Mucosa of gallbladder (tissue), 1 donor: ENCODE results near the gene SEZ6L2. TPM values are rescaled to one million over a fixed set of nuclear protein-coding genes. Genes with fewer than 3 reads are reported as not detected.

ENCODE experiments used
- DNase-seq: peaks from one replicate; pipeline ENCODE4 v3.0.0-alpha.2; 2020; ENCODE audit warnings: low spot score
- total RNA-seq: library from RNA; stranded (reverse); gene quantifications from one replicate; pipeline ENCODE4 v1.2.1, GENCODE V29; 2021
- donor health status: DM: no; HTN: no; CAD: no.

Gene SEZ6L2
- total RNA-seq, 1 donor from 2014 or later: 113 TPM

DNA sequence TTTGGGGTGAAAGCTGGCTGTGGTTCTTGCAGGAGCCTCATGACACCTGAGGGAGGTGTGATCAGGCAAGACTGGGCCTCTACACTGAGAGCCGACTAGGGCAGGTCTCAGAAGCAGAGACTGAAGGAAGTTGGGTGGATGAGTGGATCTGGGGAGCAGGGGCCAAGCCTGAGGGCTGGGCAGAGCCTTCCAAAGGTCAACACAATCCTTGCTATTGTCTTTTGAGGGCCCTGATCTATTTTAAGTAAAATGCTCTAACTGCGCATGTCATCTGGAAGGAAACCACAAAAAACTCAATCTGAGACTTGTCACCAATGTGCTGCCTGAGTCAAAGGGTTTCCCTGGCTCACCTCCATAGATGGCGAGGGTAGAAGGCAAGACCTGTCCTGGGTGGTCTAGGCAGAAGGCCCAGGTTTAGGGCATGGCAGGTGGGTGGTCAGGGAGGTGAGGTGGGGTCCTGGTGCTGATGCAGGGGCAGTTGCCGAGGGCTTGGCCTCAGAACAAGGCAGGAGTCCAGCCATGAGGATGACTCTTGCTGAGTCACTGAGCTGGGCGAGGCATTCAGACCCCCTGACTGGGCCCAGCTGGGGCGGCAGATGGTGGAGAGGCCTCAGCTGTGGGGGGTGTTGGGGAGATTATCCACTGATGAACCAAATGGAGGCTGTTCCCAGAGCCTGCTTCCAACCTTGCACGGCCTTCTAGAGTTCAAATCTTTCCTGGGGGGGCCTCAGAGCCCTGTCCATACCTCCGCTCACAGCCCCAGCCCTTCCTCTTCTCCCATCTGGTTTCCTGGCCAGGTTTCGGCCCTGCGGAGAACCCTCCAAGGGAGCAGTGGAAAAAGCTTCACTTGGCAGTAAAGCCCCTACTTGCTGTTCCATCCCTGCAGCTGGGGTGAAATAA lies 74.0 kb downstream of the SEZ6L2 start:
- DNase-seq: no peak

DNA sequence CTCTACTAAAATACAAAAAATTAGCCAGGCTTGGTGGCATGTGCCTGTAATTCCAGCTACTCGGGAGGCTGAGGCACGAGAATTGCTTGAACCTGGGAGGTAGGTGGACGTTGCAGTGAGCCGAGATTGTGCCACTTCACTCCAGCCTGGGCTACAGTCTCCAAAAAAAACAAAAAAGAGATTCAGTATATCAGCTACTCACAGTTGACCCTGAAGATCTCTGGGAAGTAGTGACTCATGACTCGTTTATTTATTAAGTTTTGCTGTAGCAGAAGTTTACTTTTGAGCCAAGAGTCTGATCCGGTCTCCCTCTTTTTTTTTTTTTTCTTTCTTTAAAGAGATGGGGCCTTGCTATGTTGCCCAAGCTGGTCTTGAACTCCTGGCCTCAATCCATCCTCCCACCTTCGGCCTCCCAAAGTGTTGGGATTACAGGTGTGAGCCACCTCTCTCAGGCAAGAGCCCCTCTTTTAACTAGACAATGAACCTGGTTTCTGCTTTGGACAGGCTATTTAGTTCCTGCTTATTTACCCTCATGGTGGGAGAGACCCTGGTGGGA lies 74.7 kb downstream of the SEZ6L2 start:
- no peak for DNase-seq

GRCh38 chr16:29821643-29822115 lies 77.7 kb downstream of the SEZ6L2 start:
- DNase-seq: no peak

Other genes starting within 250 kb of the SEZ6L2 start
- 9.0 TPM for gene SPN, start 236.3 kb downstream of the SEZ6L2 start, total RNA-seq
- gene QPRT, start 220.4 kb downstream of the SEZ6L2 start, total RNA-seq: 17.2 TPM
- gene C16orf54, start 153.6 kb downstream of the SEZ6L2 start, total RNA-seq: 3.0 TPM
- gene ZG16, start 121.3 kb downstream of the SEZ6L2 start, total RNA-seq: not detected
- gene KIF22, start 108.8 kb downstream of the SEZ6L2 start, total RNA-seq: 21.6 TPM
- gene MAZ, start 93.0 kb downstream of the SEZ6L2 start, total RNA-seq: 192 TPM
- gene PRRT2, start 87.4 kb downstream of the SEZ6L2 start, total RNA-seq: 20.8 TPM
- gene PAGR1, start 83.4 kb downstream of the SEZ6L2 start, total RNA-seq: 38.9 TPM
- gene MVP, start 79.1 kb downstream of the SEZ6L2 start, total RNA-seq: 253 TPM
- gene CDIPT, start 36.3 kb downstream of the SEZ6L2 start, total RNA-seq: 110 TPM
- gene ASPHD1, start 938 bp upstream of the SEZ6L2 start, total RNA-seq: 94.5 TPM
- gene KCTD13, start 26.7 kb upstream of the SEZ6L2 start, total RNA-seq: 28.4 TPM
- gene TMEM219, start 62.5 kb upstream of the SEZ6L2 start, total RNA-seq: 167 TPM
- 67.3 TPM for gene TAOK2, start 74.3 kb upstream of the SEZ6L2 start, total RNA-seq
- 16.3 TPM for gene HIRIP3, start 96.1 kb upstream of the SEZ6L2 start, total RNA-seq
- gene INO80E, start 96.7 kb upstream of the SEZ6L2 start, total RNA-seq: 88.4 TPM
- 18.8 TPM for gene DOC2A, start 111.5 kb upstream of the SEZ6L2 start, total RNA-seq
- gene C16orf92, start 123.6 kb upstream of the SEZ6L2 start, total RNA-seq: not detected
- not detected for gene TLCD3B, start 131.7 kb upstream of the SEZ6L2 start, total RNA-seq
- gene ALDOA, start 166.2 kb upstream of the SEZ6L2 start, total RNA-seq: 1,422 TPM
- gene PPP4C, start 176.4 kb upstream of the SEZ6L2 start, total RNA-seq: 95.3 TPM
- gene TBX6, start 192.4 kb upstream of the SEZ6L2 start, total RNA-seq: 3.7 TPM
- gene YPEL3, start 196.7 kb upstream of the SEZ6L2 start, total RNA-seq: 81.7 TPM
- gene GDPD3, start 214.0 kb upstream of the SEZ6L2 start, total RNA-seq: 11.2 TPM
- gene MAPK3, start 223.7 kb upstream of the SEZ6L2 start, total RNA-seq: 109 TPM